ENCODE measurements around the gene AGO1. TPM values are rescaled to one million over a fixed set of nuclear protein-coding genes. Genes with fewer than 3 reads are reported as not detected.
A peak's percentile ranks its signal among the peaks of the same experiment; 100 is the strongest.

The AGO1 gene
- total and polyA plus RNA-seq, 2 of the 13 experiments (the other 11 are each of a cell fraction or from before 2014, with no cell fraction given) = 9.2 to 18.6 TPM

- DNase-seq (ENCODE audit: low spot score) = peak; percentile 77
- peak; percentile 95 for ATAC-seq
- H3K4me1 ChIP-seq (ENCODE audit: insufficient read depth, low read length) = peaks cover 39% of the 10 kb centered on the region
- H3K36me3 ChIP-seq (replicated peaks in 1 of 2; ENCODE audit: control insufficient read depth in 1 of 2, insufficient read depth in 2 of 2, low read length in 2 of 2) = no peaks in the 10 kb centered on the region
- no TSS peak for BruUV-seq (replicated peaks)
- H3K79me2 ChIP-seq (ENCODE audit: insufficient read depth, low read length) = peaks cover 47% of the 10 kb centered on the region
- ChIA-PET POLR2A (interaction anchor here (0.6 to 1.8 kb wide), 8 partner anchors 9 to 470 kb away, joined by 3 to 6 read pairs (median 3); partner anchors contain the start of gene CLSPN), CTCF (ENCODE audit: low intra/inter-chr PET ratio, low total read pairs) (no interaction called here)
- peak within 1 kb of the TSS; percentile 31 for H2AFZ ChIP-seq (ENCODE audit: low read length)
- H3K27ac ChIP-seq (ENCODE audit: extremely low read length, insufficient read depth, low read length) = peak within 1 kb of the TSS; percentile 97
- peak within 1 kb of the TSS; percentile 82 for H3K4me2 ChIP-seq (ENCODE audit: low read depth, low read length)
- intact Hi-C loops (cut with micrococcal nuclease; ENCODE audit: unreplicated experiment) (no loop called here), in situ Hi-C loops (cut with HindIII; ENCODE audit: extremely low pct_ligation_motif_present, low pct_unique_long_range_greater_than_20kb) (no loop called here)
- no peaks in the 10 kb centered on the region for H3K9me3 ChIP-seq (ENCODE audit: low read length)
- H3K27me3 ChIP-seq (ENCODE audit: control insufficient read depth in 1 of 2, insufficient read depth in 2 of 2, low read length in 2 of 2) = no peaks in the 10 kb centered on the region; a peak in 1 of 5 replicates
- H3K9ac ChIP-seq (ENCODE audit: insufficient read depth, low read depth, low read length) = peak within 1 kb of the TSS; percentile 94
- peak within 1 kb of the TSS; percentile 93 to 97 (median 97) for H3K4me3 ChIP-seq (replicated peaks in 1 of 3; ENCODE audit: insufficient read depth in 1 of 3, low read depth in 2 of 3, low read length in 3 of 3)
- under 1% methylated on average over 52 of the region's 112 CpGs for WGBS (ENCODE audit: low lambda C conversion rate)
- H4K20me1 ChIP-seq (ENCODE audit: insufficient read depth, low read length) = no peaks in the 10 kb centered on the region
- no peak for FAIRE-seq
- 0 out of 2 replicates have a peak, but pooled peaks have one; percentile 20 for TF ChIP-seq ZSCAN9 (CRISPR knock-in tag; IDR thresholded peaks at IDR 0.05; ENCODE audit: borderline replicate concordance)
- no peak for TF ChIP-seq ZNF496 (CRISPR knock-in tag; IDR thresholded peaks at IDR 0.05; ENCODE audit: insufficient replicate concordance)
- TF ChIP-seq FIP1L1 (IDR thresholded peaks at IDR 0.05; ENCODE audit: borderline replicate concordance, insufficient read depth, low read depth, low read length) = no peak
- TF ChIP-seq BRF2 (CRISPR knock-in tag; IDR thresholded peaks at IDR 0.05) = peak; percentile 90; the same call in 1 of the 2 replicates
- peak; percentile 92; the same call in 1 of the 2 replicates for TF ChIP-seq IRX3 (CRISPR knock-in tag; IDR thresholded peaks at IDR 0.05; ENCODE audit: borderline replicate concordance, low read depth)
- no peak for TF ChIP-seq ZNF737 (CRISPR knock-in tag; IDR thresholded peaks at IDR 0.05; ENCODE audit: borderline replicate concordance)
- peak; percentile 92 for TF ChIP-seq PHF20 (CRISPR knock-in tag; IDR thresholded peaks at IDR 0.05)
- 0 out of 2 replicates have a peak, but pooled peaks have one; percentile 31 for TF ChIP-seq ATF2 (CRISPR knock-in tag; IDR thresholded peaks at IDR 0.05)
- TF ChIP-seq DBP (CRISPR knock-in tag; IDR thresholded peaks at IDR 0.05; ENCODE audit: not compliant biosample characterization) = peak; percentile 66
- no peak for TF ChIP-seq ZNF326 (CRISPR knock-in tag; IDR thresholded peaks at IDR 0.05; ENCODE audit: borderline replicate concordance)
- TF ChIP-seq ZNF724P (CRISPR knock-in tag; IDR thresholded peaks at IDR 0.05; ENCODE audit: borderline replicate concordance) = peak; percentile 70; the same call in 1 of the 2 replicates
- 0 out of 2 replicates have a peak, but pooled peaks have one; percentile 1 for TF ChIP-seq KDM1A (CRISPR knock-in tag; IDR thresholded peaks at IDR 0.05)
- 0 out of 2 replicates have a peak, but pooled peaks have one; percentile 51 for TF ChIP-seq ELK4 (CRISPR knock-in tag; IDR thresholded peaks at IDR 0.05; ENCODE audit: borderline replicate concordance)
- no peak for TF ChIP-seq ARNT (IDR thresholded peaks at IDR 0.05)
- TF ChIP-seq ZNF576 (CRISPR knock-in tag; IDR thresholded peaks at IDR 0.05) = no peak
- no peak for TF ChIP-seq CREM (IDR thresholded peaks at IDR 0.05)
- no peak for TF ChIP-seq CREM (CRISPR knock-in tag; IDR thresholded peaks at IDR 0.05)
- TF ChIP-seq IRF2 (CRISPR knock-in tag; IDR thresholded peaks at IDR 0.05) = 0 out of 2 replicates have a peak, but pooled peaks have one; percentile 60
Measured at GRCh38 chr1:35930593-35931445, 47.8 kb downstream of the AGO1 start, which contains the start of gene AGO3. Gene AGO3, plus strand, starts transcription at chr1:35931105. Its CDS starts 322 bp downstream, at chr1:35931427.
